T-helper 2 cell treated with Interferon-gamma antibody and Interleukin-4, amounts not matched to agents 5 μg/mL and 100 μg/mL, for 36 hours (primary cell): ENCODE results near the gene SMIM38.

Experiments
- DNase-seq: peaks from one replicate; pipeline ENCODE4 v3.0.0; 2021; ENCODE audit warnings: low spot score
- H3K27ac Mint-ChIP-seq: one replicate; pipeline ENCODE4 v1.8.0; 2021; ENCODE audit warnings: mild to moderate bottlenecking, mixed read lengths
- H3K27me3 Mint-ChIP-seq: one replicate; pipeline ENCODE4 v1.8.0; 2021; ENCODE audit warnings: low read depth, mixed read lengths
- H3K36me3 Mint-ChIP-seq: one replicate; pipeline ENCODE4 v1.8.0; 2021; ENCODE audit warnings: low read depth, mixed read lengths
- H3K4me1 Mint-ChIP-seq: one replicate; pipeline ENCODE4 v1.8.0; 2021; ENCODE audit warnings: low read depth, mixed read lengths
- H3K4me3 Mint-ChIP-seq: one replicate; pipeline ENCODE4 v1.8.0; 2022; ENCODE audit warnings: mild to moderate bottlenecking, moderate library complexity, mixed read lengths
- H3K9me3 Mint-ChIP-seq: one replicate; pipeline ENCODE4 v1.8.0; 2021; ENCODE audit warnings: mixed read lengths

SMIM38 gene

DNA sequence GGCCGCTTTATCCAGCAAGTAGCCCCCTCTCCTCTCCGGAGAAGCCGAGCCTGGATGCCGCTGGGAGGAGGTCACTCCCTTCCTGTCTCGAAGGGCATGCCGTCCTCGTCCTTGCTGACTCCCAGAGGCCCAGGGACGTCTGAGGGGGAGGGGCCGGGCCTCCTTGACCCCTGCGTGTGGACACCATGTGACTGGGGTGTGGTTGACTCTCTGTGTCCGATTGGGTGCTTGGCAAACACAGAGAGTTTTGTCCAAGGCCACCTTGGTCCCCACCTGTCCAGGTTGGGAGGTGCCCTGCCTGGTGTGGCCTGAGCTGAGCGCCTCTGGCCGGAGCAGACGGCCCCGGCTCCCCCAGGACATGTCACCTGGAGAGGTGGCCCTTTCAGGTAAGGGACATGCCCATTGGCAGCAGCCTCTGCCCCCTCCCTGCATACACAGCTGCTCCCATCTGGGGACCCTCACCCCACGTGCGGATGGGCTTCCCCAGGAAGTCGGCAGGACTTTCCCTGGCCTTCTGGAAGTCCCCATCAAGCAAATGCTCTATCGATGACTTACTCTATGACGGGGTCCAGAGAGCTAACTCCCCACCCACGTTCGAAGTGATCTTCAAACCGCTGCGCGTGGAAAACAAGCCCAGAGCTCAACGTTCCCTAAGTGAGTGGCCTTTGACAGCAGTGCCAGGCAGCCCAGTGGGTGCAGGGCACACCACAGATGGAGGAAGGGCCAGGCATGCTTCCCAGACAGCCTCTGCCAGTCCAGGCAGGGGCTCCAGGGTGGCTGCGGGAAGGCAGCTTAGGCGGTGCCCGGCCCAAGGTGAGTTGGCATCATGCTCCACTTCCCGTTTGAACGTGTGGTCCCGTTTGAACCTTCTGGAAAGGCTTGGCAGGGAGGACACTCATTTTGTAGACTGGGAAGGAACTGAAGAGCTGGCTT lies at the start of gene SMIM38:
Gene SMIM38 (plus strand): TSS at position 634 of the 933 bp plus-strand sequence. CDS start 1,912 bp downstream, outside the sequence.
- H3K4me3 Mint-ChIP-seq, result no peak within 1 kb of the TSS
- H3K27ac Mint-ChIP-seq, result no peak within 1 kb of the TSS
- DNase-seq, result no peak
- H3K4me1 Mint-ChIP-seq, result no peaks in the 10 kb centered on the region
- no peaks in the 10 kb centered on the region for H3K9me3 Mint-ChIP-seq
- H3K27me3 Mint-ChIP-seq, result no peaks in the 10 kb centered on the region
- no peaks in the 10 kb centered on the region for H3K36me3 Mint-ChIP-seq

DNA sequence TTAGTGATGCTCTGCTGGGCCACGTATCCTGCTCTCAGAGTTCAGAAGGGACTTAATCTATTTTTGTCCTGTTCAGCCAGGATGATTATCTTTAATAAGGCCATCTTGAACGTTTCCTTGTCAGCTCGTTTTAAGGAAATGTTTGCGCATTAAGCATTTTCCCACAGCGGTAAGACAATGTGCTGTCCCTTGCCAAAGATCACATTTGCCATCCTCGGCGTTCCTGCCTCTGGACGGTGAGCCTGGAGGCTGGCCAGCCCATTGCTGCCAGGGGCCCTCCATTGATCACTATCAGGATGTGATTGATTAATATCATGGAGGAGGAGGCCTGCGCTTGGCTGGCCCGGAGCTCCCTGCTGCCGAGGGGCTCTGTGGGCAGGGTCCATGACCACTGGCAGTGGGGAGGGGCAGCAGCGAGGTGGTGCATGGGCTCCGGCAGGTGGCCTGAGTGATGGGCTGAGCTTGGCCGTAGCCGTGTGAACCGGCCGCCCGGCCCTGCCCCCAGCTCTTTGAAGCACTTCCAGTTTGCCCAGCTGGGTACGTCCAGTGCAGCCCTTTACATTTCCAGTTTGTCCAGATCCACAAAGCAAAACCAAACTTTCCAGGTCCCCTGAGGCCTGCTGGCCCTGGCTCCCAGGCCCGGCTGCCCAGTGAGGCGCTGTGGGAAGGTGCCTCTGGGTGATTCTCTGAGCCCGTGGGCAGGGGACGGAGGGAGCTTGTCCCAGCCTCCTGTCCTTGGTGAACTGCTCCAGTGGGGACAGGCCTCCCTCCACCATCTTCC lies 49.5 kb upstream of the SMIM38 start:
- H3K9me3 Mint-ChIP-seq, result peaks cover 12% of the 10 kb centered on the region
- no peak overlapping the region for H3K4me3 Mint-ChIP-seq
- no peaks in the 10 kb centered on the region for H3K36me3 Mint-ChIP-seq
- H3K27me3 Mint-ChIP-seq, result no peaks in the 10 kb centered on the region
- no peak overlapping the region for H3K27ac Mint-ChIP-seq
- no peaks in the 10 kb centered on the region for H3K4me1 Mint-ChIP-seq
- DNase-seq, result no peak

DNA sequence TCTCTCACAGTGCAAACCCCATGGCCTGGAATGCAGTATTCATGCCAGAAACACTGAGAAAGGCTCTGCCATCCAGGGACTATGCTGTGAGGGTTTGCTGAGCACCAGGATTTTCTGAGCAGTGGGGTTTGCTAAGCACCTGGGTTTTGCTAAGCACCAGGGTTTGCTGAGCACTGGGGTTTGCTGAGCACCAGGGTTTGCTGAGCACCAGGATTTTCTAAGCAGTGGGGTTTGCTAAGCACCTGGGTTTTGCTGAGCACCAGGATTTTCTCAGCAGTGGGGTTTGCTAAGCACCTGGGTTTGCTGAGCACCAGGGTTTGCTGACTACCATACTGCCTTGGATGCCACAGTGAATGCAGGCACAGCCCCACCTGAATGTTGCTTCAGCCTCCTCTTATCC lies 48.3 kb upstream of the SMIM38 start:
- peaks cover 12% of the 10 kb centered on the region for H3K9me3 Mint-ChIP-seq
- no peaks in the 10 kb centered on the region for H3K4me1 Mint-ChIP-seq
- H3K36me3 Mint-ChIP-seq, result no peaks in the 10 kb centered on the region
- H3K27ac Mint-ChIP-seq, result no peak overlapping the region
- DNase-seq, result no peak
- H3K4me3 Mint-ChIP-seq, result no peak overlapping the region
- H3K27me3 Mint-ChIP-seq, result no peaks in the 10 kb centered on the region

DNA sequence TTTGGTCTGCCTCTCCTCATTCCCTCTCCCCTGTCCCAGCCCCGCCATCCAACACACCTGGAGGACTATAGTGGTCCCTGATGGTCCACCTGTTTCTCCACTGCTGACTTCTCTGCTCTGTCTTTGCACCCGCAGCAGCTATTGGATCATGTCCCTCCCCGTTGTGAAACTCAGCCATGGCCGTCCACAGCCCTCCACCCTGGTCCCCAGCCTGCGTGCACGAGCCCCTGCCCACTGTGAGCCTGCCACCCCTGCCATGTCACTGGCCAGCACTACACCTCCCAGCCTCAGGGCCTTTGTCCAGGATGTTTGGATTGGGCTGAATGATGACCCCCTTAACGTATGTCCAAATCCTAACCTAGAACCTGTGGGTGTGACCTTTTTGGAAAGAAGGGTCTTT lies 47.7 kb upstream of the SMIM38 start:
- Mint-ChIP-seq H3K36me3 (no peaks in the 10 kb centered on the region), H3K27me3 (no peaks in the 10 kb centered on the region), H3K4me1 (no peaks in the 10 kb centered on the region), H3K9me3 (peaks cover 12% of the 10 kb centered on the region), H3K27ac (no peak overlapping the region), H3K4me3 (no peak overlapping the region)
- no peak for DNase-seq

DNA sequence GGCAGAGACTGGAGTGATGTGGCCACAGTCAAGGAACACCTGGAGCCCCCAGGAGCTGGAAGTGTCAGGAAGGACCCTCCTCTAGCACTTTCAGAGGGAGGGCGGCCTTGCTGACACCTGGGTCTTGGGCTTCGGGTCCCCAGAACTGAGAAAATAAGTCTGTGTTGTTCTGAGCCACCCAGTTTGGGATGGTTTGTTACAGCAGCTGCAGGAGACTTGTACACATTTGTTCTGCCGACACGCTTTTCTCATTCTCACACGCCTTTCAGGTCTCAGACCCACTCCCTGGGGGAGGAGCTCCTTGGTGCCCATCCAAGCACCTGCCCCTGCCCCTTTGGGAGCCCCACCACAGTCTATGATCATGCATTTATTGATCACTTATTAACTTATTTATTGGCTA lies 47.2 kb upstream of the SMIM38 start:
- Mint-ChIP-seq H3K9me3 (peaks cover 12% of the 10 kb centered on the region), H3K4me1 (no peaks in the 10 kb centered on the region), H3K4me3 (no peak overlapping the region), H3K27ac (no peak overlapping the region), H3K36me3 (no peaks in the 10 kb centered on the region), H3K27me3 (no peaks in the 10 kb centered on the region)
- no peak for DNase-seq

DNA sequence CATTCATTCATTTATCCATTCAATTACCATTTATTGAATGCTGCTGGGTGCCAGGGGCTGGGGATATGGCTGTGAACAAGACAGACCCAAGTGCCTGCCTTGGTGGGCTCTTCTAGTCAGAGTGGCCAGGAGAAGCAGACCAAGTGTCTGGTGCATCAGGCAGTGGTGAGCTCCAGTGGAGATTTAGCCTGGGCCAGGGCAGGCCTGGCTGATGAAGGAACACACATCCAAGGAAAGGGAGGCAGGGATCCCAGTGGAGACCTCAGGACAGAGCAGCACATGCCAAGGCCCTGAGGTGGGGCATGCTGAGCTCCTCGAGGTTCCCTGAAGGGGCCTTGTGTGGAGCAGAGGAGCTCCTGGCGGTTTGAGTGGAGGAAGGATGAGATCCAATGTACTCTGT lies 46.6 kb upstream of the SMIM38 start:
- no peak for DNase-seq
- no peaks in the 10 kb centered on the region for H3K36me3 Mint-ChIP-seq
- no peak overlapping the region for H3K4me3 Mint-ChIP-seq
- H3K4me1 Mint-ChIP-seq, result no peaks in the 10 kb centered on the region
- no peaks in the 10 kb centered on the region for H3K27me3 Mint-ChIP-seq
- no peak overlapping the region for H3K27ac Mint-ChIP-seq
- H3K9me3 Mint-ChIP-seq, result peaks cover 12% of the 10 kb centered on the region

DNA sequence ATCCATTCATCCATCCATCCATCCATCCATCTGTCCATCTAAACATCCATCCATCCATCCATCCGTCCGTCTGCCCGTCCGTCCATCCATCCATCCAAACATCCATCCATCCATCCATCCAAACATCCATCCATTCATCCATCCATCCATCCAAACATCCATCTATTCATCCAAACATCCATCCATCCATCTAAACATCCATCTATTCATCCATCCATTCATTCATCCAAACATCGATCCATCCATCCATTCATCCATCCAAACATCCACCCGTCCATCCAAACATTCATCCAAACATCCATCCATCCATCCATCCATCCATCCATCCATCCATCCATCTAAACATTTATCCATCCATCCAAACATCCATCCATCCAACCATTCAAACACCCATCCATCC lies 45.3 kb upstream of the SMIM38 start:
- no peak for DNase-seq
- Mint-ChIP-seq H3K4me1 (no peaks in the 10 kb centered on the region), H3K27ac (no peak overlapping the region), H3K36me3 (no peaks in the 10 kb centered on the region), H3K9me3 (peaks cover 12% of the 10 kb centered on the region), H3K27me3 (no peaks in the 10 kb centered on the region), H3K4me3 (no peak overlapping the region)

DNA sequence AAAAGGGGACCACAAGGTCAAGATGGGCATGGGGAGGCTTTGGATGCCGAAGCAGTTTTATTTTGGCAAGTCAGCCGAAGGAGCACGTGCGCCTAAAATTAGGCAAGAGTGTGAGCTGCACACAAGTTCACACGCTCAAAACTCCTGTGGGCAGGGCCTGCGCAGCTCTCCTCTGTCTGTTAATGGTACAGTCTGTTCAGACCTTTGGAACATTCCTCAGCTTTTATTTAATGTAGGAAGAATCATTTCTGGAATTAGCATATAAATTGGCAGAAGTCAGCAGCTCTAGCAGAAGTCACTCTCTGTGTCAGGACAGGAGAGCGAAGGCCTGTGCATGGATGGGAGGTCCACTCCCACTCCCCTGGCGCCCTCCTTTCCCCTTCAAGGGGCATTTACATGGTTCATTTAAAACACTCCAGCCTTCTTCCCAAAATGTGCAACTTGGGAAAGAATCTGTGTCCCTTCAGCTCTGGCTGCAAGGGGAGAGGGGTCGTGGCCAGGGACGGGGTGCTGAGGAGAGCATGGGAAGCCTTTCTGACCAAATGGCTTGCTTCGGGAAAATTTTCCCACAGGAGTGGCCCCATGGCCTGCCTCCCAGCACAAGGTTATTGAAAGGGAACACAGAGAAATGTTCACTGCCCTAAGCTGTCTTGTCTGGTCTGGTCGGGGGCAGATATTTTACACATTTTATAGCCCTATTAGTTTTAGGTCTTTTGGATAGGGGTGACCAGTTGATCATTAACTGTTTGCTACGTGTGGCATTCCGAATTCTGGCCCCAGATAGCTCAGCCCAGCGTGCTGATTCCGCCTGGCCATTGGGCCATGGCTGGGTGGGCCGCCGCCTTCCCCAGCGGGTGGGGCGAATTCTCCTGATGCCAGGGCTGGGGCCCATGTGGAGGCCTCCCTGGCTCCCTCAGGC lies 43.9 kb upstream of the SMIM38 start:
- H3K4me1 Mint-ChIP-seq, result no peaks in the 10 kb centered on the region
- no peaks in the 10 kb centered on the region for H3K27me3 Mint-ChIP-seq
- no peak overlapping the region for H3K27ac Mint-ChIP-seq
- H3K36me3 Mint-ChIP-seq, result no peaks in the 10 kb centered on the region
- H3K9me3 Mint-ChIP-seq, result peaks cover 12% of the 10 kb centered on the region
- no peak overlapping the region for H3K4me3 Mint-ChIP-seq
- no peak for DNase-seq

DNA sequence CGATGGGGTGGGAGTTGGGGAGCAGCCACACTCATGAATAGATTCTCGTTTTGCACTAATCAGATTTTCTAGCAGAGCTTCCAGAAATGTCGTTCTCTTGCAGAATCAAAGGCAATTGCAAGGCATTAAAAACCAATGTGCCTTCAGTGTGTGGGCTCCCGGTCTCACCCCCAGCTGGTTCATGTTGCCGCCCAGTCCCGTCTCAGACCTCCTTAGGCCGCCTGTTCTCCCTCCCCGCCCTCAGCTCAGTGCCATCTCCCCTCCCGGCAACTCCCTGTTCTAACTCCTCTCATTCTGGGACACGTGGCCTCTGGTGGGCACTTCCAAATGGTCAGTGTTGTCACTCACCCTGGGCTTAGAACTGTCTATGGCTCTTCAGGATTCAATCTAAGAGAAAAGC lies 42.5 kb upstream of the SMIM38 start:
- H3K27me3 Mint-ChIP-seq, result no peaks in the 10 kb centered on the region
- no peaks in the 10 kb centered on the region for H3K4me1 Mint-ChIP-seq
- H3K36me3 Mint-ChIP-seq, result no peaks in the 10 kb centered on the region
- H3K4me3 Mint-ChIP-seq, result no peak overlapping the region
- peaks cover 12% of the 10 kb centered on the region for H3K9me3 Mint-ChIP-seq
- no peak for DNase-seq
- H3K27ac Mint-ChIP-seq, result no peak overlapping the region

DNA sequence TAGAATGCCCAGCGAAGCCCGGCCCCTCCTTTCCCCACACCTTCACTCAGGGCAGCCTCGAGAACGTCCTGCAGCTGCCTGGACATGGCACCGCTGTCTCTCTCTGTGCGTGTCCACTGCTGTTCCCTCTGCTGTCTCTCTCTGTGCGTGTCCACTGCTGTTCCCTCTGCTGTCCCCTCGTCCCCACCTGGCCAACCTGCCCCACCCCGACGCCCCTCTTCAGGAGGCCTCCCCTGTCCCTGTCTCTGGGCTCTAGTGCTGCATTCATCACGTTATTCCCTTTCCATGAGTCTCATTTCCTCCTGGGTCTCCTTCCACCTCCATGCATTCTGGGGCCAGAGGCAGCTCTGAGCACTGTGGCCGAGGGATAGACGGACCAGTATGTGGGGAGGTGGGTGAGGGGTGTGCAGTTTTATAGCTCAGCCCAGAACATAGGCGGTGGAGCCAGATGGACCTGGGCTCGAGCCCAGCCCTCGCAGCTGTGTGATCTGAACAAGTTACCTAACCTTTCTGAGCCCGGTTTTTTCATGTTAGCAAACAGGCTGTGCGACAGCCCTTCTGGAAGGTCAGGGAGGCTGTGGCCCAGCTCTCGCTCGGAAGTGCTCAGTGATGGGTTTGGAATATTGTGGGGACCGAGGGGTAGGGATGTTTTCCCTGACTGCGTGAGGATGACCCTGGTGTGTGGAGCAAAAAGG lies 41.9 kb upstream of the SMIM38 start:
- no peak overlapping the region for H3K27ac Mint-ChIP-seq

DNA sequence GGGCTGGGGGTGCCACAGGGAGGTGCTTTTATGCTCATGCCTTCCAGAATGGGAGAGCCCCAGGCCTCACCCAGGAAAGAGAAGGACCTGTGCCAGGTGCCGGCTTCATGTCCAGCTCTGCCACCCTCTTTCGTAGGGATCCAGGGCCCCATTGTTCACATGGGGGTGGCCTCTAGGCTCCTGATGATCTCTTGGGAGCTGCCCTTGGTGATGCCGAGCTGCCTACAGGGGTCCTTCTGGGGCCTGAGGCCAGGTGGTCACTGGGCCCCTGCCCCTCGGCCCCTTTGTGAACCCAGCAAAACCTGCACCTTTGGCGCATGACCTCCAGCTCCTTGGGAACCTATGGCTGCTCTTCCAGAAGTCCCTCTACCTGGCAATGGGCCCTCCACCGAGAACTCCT lies 41.4 kb upstream of the SMIM38 start:
- Mint-ChIP-seq H3K27me3 (no peaks in the 10 kb centered on the region), H3K27ac (no peak overlapping the region), H3K9me3 (peaks cover 16% of the 10 kb centered on the region), H3K36me3 (no peaks in the 10 kb centered on the region), H3K4me3 (no peak overlapping the region), H3K4me1 (no peaks in the 10 kb centered on the region)
- no peak for DNase-seq

More for the DNA sequence above, 41.9 kb upstream of the SMIM38 start:
- DNase-seq, result no peak
- Mint-ChIP-seq H3K4me1 (no peaks in the 10 kb centered on the region), H3K36me3 (no peaks in the 10 kb centered on the region), H3K4me3 (no peak overlapping the region), H3K9me3 (peaks cover 12% of the 10 kb centered on the region), H3K27me3 (no peaks in the 10 kb centered on the region)

DNA sequence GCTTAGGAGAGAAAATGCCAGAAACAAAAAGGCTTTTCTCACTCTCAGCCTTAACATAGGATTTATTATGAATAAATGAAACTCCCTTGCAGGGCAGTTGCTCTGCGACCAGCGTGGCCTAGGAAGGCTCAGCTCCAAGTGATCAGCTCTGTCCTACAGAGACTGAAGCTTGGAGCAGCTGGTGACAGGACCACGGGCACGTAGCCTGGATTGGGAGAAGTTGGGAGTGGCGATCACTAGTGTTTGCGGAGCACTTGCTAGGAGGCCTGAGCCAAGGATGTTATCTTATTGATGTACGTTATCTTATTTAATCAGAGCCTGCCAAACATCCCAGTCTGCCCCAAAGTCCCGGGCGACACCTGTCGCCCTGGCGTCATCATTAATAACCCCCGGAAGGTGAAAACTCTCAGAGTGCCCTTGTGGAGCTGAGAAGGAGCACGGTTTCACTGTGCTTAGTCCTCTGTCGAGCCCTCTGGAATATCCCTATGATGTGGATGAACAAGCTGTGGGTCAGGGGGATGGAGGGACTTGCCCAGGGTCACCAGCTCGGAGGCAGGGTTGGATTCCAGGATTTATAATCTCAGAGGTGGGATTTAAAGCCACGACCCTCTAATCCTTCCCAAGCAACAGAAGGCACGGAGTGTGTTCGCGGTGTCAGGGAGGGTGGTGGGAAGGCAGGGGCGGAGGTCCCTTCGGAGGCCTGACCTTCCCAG lies 40.8 kb upstream of the SMIM38 start:
- Mint-ChIP-seq H3K4me1 (no peaks in the 10 kb centered on the region), H3K36me3 (no peaks in the 10 kb centered on the region), H3K4me3 (no peak overlapping the region), H3K27ac (no peak overlapping the region), H3K9me3 (peaks cover 13% of the 10 kb centered on the region), H3K27me3 (no peaks in the 10 kb centered on the region)
- DNase-seq, result no peak
